A549 (cell line): Measurements from ENCODE around the gene HPGDS. TPM values are rescaled to one million over a fixed set of nuclear protein-coding genes. Genes with fewer than 3 reads are reported as not detected.

Experiments used
- ATAC-seq, 2 experiments: fragments of 200-7000 bp in 1 of 2; fragments of >200 bp in 1 of 2; cut with Nextera tagmentation in 1 of 2; cut with Tn5 transposase in 1 of 2; 3 replicates each; pipeline versions ENCODE4 v1.8.0 to v1.9.1; 2018 to 2020; ENCODE audit warnings: mild to moderate bottlenecking in 1 of 2, moderate library complexity in 1 of 2
- CTCF ChIA-PET: fragments of 300-600 bp; sonication (Branson Sonifier 250); formaldehyde crosslinking; extraction: SDS; loops from one replicate; lab custom pipeline; 2021; ENCODE audit warnings: antibody characterized with exemption, inconsistent platforms; lab: Yijun Ruan, JAX
- POLR2A ChIA-PET: fragments of 350-600 bp; formaldehyde crosslinking; extraction: SDS; loops from one replicate; lab custom pipeline; 2021; ENCODE audit warnings: antibody characterized with exemption, inconsistent platforms; lab: Yijun Ruan, JAX
- DNase-seq, 2 experiments: peaks; one replicate each; pipeline versions ENCODE4 v3.0.0 to v3.0.0-alpha.2; 2011 to 2016; ENCODE audit warnings: low read depth in 1 of 2, low spot score in 1 of 2
- FAIRE-seq: peaks from 2 replicates; lab custom pipeline; 2011; peaks lifted over from hg19 to GRCh38; lab: Jason Lieb, UNC
- H3K27ac ChIP-seq, 2 experiments: fragments of >200 bp; sonication (Bioruptor Twin); formaldehyde crosslinking; 3 replicates each; pipeline ENCODE4 v1.5.1; 2016 to 2017
- H3K4me1 ChIP-seq: fragments of >200 bp; sonication (Bioruptor Twin); formaldehyde crosslinking; 3 replicates; pipeline ENCODE4 v1.6.1; 2016
- H3K4me2 ChIP-seq: fragments of >200 bp; sonication (Bioruptor Twin); formaldehyde crosslinking; 3 replicates; pipeline ENCODE4 v1.6.1; 2016
- H3K4me3 ChIP-seq: fragments of >200 bp; sonication (Bioruptor Twin); formaldehyde crosslinking; 3 replicates; pipeline ENCODE4 v1.5.1; 2016
- H3K9me3 ChIP-seq: fragments of >200 bp; sonication (Bioruptor Twin); formaldehyde crosslinking; 3 replicates; pipeline ENCODE4 v1.6.1; 2016
- BCL3 ChIP-seq: fragments of >200 bp; sonication (Bioruptor Twin); formaldehyde crosslinking; IDR thresholded peaks from 3 replicates; pipeline ENCODE4 v1.6.1; 2016
- BHLHE40 ChIP-seq: IDR thresholded peaks from 2 replicates; pipeline ENCODE4 v1.6.1; 2012; ENCODE audit warnings: low read depth, low read length, inconsistent platforms
- CBX8 ChIP-seq: fragments of 200-600 bp; sonication (generic); IDR thresholded peaks from 2 replicates; pipeline ENCODE4 v1.6.1; 2016
- CHD4 ChIP-seq: fragments of 200-600 bp; sonication (generic); IDR thresholded peaks from 2 replicates; pipeline ENCODE4 v1.6.1; 2016; ENCODE audit warnings: antibody characterized with exemption, mild to moderate bottlenecking, borderline replicate concordance
- EHF ChIP-seq: fragments of 250-450 bp; sonication (Bioruptor Pico); IDR thresholded peaks from 2 replicates; pipeline ENCODE4 v1.5.0; 2020; ENCODE audit warnings: mild to moderate bottlenecking
- EP300 ChIP-seq, 2 experiments: fragments of >200 bp; sonication (Bioruptor Twin); formaldehyde crosslinking; IDR thresholded peaks; 2 replicates in 1 of 2; 3 replicates in 1 of 2; pipeline ENCODE4 v1.6.1; 2016 to 2017
- FOSB ChIP-seq: fragments of 250-450 bp; sonication (Bioruptor Pico); IDR thresholded peaks from 2 replicates; pipeline ENCODE4 v1.5.0; 2020; ENCODE audit warnings: mild to moderate bottlenecking, moderate library complexity
- FOSL2 ChIP-seq, 2 experiments: fragments of 450-650 bp in 1 of 2; fragments of >200 bp in 1 of 2; sonication (Bioruptor Twin) in 1 of 2; formaldehyde crosslinking; IDR thresholded peaks; 2 replicates each; pipeline versions ENCODE4 v1.5.0 to v1.6.1; 2016 to 2020; ENCODE audit warnings: mild to moderate bottlenecking in 1 of 2, moderate library complexity in 1 of 2
- HOXA7 ChIP-seq: fragments of 250-450 bp; sonication (Bioruptor Pico); IDR thresholded peaks from 2 replicates; pipeline ENCODE4 v1.5.0; 2020; ENCODE audit warnings: mild to moderate bottlenecking, moderate library complexity
- HOXB13 ChIP-seq: fragments of 250-450 bp; sonication (Bioruptor Pico); IDR thresholded peaks from 2 replicates; pipeline ENCODE4 v1.5.0; 2020; ENCODE audit warnings: low read depth, mild to moderate bottlenecking, moderate library complexity
- HOXB5 ChIP-seq: fragments of 250-450 bp; sonication (Bioruptor Pico); IDR thresholded peaks from 2 replicates; pipeline ENCODE4 v1.5.0; 2020; ENCODE audit warnings: mild to moderate bottlenecking, moderate library complexity
- JUN ChIP-seq, 2 experiments: fragments of >200 bp; sonication (Bioruptor Twin); formaldehyde crosslinking; IDR thresholded peaks; 2 replicates in 1 of 2; 3 replicates in 1 of 2; pipeline ENCODE4 v1.6.1; 2016 to 2017
- JUNB ChIP-seq: fragments of >200 bp; sonication (Bioruptor Twin); formaldehyde crosslinking; IDR thresholded peaks from 2 replicates; pipeline ENCODE4 v1.6.1; 2016
- KDM1A ChIP-seq: fragments of 200-600 bp; sonication (generic); IDR thresholded peaks from 2 replicates; pipeline ENCODE4 v1.6.1; 2016; ENCODE audit warnings: low read depth, mild to moderate bottlenecking
- MAFK ChIP-seq: fragments of 450-650 bp; IDR thresholded peaks from 2 replicates; pipeline ENCODE4 v1.6.1; 2014; ENCODE audit not compliant: partially characterized antibody
- MAZ ChIP-seq: fragments of 150-350 bp; IDR thresholded peaks from 2 replicates; pipeline ENCODE4 v1.6.1; 2014; ENCODE audit warnings: antibody characterized with exemption, low read depth, low read length, borderline replicate concordance
- NPAS2 ChIP-seq: fragments of 250-450 bp; sonication (Bioruptor Pico); IDR thresholded peaks from 2 replicates; pipeline ENCODE4 v1.8.0; 2022; ENCODE audit warnings: mild to moderate bottlenecking, moderate library complexity, borderline replicate concordance
- NR3C1 ChIP-seq: fragments of >200 bp; sonication (Bioruptor Twin); formaldehyde crosslinking; IDR thresholded peaks from 3 replicates; pipeline ENCODE4 v1.6.1; 2017
- POLR2A ChIP-seq: IDR thresholded peaks from 2 replicates; pipeline ENCODE4 v1.6.1; 2012; ENCODE audit warnings: mild to moderate bottlenecking, low read length
- RAD21 ChIP-seq, 2 experiments: fragments of >200 bp in 1 of 2; sonication (Bioruptor Twin) in 1 of 2; formaldehyde crosslinking in 1 of 2; IDR thresholded peaks in 1 of 2; conservative IDR thresholded peaks in 1 of 2; 2 replicates in 1 of 2; 3 replicates in 1 of 2; pipeline ENCODE4 v1.6.1; 2012 to 2018; ENCODE audit warnings: inconsistent platforms in 1 of 2
- SREBF2 ChIP-seq: fragments of 450-650 bp; IDR thresholded peaks from 2 replicates; pipeline ENCODE4 v1.6.1; 2014; ENCODE audit warnings: mild to moderate bottlenecking, moderate library complexity
- TP53 ChIP-seq: fragments of 250-450 bp; sonication (Bioruptor Pico); IDR thresholded peaks from 2 replicates; pipeline ENCODE4 v1.5.0; 2021; ENCODE audit warnings: mild to moderate bottlenecking, moderate library complexity
- ZC3H11A ChIP-seq: fragments of 450-650 bp; IDR thresholded peaks from 2 replicates; pipeline ENCODE4 v1.6.1; 2014; ENCODE audit warnings: antibody characterized with exemption, mild to moderate bottlenecking
- ZNF302 ChIP-seq: fragments of 250-450 bp; sonication (Bioruptor Pico); IDR thresholded peaks from 2 replicates; pipeline ENCODE4 v1.9.0; 2021; ENCODE audit warnings: inconsistent platforms, mild to moderate bottlenecking, moderate library complexity
- WGBS: methylation state at CpG from one replicate; pipeline ENCODE4 v1.1.6; 2017; ENCODE audit errors: missing lambda C conversion rate; 5-methylcytosine and 5-hydroxymethylcytosine counted together
- polyA plus RNA-seq, 4 experiments: library from polyadenylated mRNA; depleted of rRNA in 3 of 4; stranded (reverse); fragments of >200 nt; fragmentation: RNase III in 1 of 4; extraction: RNeasy Plus Mini Kit Qiagen cat#74134 plus additional on column Dnase treatment in 1 of 4; gene quantifications; 2 replicates in 3 of 4; 3 replicates in 1 of 4; pipeline ENCODE4 v1.2.3, GENCODE V29; 2011 to 2017
- TF ChIP-seq, protein P1 (sequence below): fragments of 200-600 bp; sonication (generic); IDR thresholded peaks from 2 replicates; pipeline ENCODE4 v1.6.1; 2016; ENCODE audit warnings: antibody characterized with exemption, mild to moderate bottlenecking, moderate library complexity
- TF ChIP-seq, protein P2 (sequence below): fragments of 150-350 bp; IDR thresholded peaks from 2 replicates; pipeline ENCODE4 v1.6.1; 2014; ENCODE audit warnings: low read depth, mild to moderate bottlenecking, low read length
- TF ChIP-seq, protein P3 (sequence below): fragments of >200 bp; sonication (Bioruptor Twin); formaldehyde crosslinking; IDR thresholded peaks from 3 replicates; pipeline ENCODE4 v1.5.1; 2016

HPGDS gene
- polyA plus RNA-seq, 2 of the 4 experiments (the other 2 are of a cell fraction): not detected

DNA sequence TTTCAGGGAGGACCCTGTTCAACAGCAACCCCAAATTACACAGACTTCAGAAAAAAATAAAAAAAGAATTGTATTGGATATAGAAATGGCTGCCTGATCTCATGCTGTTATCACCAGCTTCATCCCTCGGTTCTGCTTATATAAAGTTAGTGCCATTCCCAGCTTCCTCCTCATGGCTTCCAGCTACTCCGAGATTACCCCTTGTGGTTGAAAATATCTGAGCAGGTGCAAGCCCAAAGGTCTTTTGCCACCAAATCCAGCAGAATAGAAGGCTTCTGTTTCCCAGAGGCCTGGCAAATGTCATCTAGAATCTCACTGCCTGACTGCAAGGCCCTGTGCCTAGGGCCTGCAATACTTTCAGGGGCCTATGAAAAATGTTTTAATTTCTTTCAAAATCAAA lies 13.8 kb upstream of the HPGDS start:
- no peaks in the 10 kb centered on the region for H3K9me3 ChIP-seq

GRCh38 chr4:94354474-94354896 lies 11.8 kb upstream of the HPGDS start:
- ChIA-PET POLR2A (no interaction called here), CTCF (interaction anchor here (0.9 to 1.4 kb wide), 2 partner anchors 9 to 52 kb away, joined by 4 to 6 read pairs; no protein-coding TSS in a partner anchor)
- no peak for FAIRE-seq
- TF ChIP-seq EHF (CRISPR knock-in tag) (no peak), HOXB5 (CRISPR knock-in tag) (no peak), SREBF2 (no peak), TP53 (no peak), FOSB (no peak), EP300 (IDR thresholded peaks at IDR 0.05) (no peak), ZNF302 (CRISPR knock-in tag) (no peak), FOSL2 (IDR thresholded peaks at IDR 0.05) (no peak), FOSL2 (CRISPR knock-in tag; IDR thresholded peaks at IDR 0.05) (no peak), HOXB13 (CRISPR knock-in tag) (no peak), KDM1A (no peak), RAD21 (conservative IDR thresholded peaks at IDR 0.05 in 1 of 2, IDR thresholded peaks at IDR 0.05 in 1 of 2) (no peak), POLR2A (no peak), JUNB (no peak), NPAS2 (CRISPR knock-in tag) (no peak), BHLHE40 (no peak), CHD4 (no peak)
- TF ChIP-seq, protein P1, sequence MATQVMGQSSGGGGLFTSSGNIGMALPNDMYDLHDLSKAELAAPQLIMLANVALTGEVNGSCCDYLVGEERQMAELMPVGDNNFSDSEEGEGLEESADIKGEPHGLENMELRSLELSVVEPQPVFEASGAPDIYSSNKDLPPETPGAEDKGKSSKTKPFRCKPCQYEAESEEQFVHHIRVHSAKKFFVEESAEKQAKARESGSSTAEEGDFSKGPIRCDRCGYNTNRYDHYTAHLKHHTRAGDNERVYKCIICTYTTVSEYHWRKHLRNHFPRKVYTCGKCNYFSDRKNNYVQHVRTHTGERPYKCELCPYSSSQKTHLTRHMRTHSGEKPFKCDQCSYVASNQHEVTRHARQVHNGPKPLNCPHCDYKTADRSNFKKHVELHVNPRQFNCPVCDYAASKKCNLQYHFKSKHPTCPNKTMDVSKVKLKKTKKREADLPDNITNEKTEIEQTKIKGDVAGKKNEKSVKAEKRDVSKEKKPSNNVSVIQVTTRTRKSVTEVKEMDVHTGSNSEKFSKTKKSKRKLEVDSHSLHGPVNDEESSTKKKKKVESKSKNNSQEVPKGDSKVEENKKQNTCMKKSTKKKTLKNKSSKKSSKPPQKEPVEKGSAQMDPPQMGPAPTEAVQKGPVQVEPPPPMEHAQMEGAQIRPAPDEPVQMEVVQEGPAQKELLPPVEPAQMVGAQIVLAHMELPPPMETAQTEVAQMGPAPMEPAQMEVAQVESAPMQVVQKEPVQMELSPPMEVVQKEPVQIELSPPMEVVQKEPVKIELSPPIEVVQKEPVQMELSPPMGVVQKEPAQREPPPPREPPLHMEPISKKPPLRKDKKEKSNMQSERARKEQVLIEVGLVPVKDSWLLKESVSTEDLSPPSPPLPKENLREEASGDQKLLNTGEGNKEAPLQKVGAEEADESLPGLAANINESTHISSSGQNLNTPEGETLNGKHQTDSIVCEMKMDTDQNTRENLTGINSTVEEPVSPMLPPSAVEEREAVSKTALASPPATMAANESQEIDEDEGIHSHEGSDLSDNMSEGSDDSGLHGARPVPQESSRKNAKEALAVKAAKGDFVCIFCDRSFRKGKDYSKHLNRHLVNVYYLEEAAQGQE: no peak
- Histone ChIP-seq H3K4me1 (no peaks in the 10 kb centered on the region), H3K4me2 (no peak overlapping the region), H3K9me3 (no peaks in the 10 kb centered on the region), H3K27ac (no peak overlapping the region), H3K4me3 (no peak overlapping the region)
- no peak for ATAC-seq
- DNase-seq: no peak
- 83% methylated on average over 6 of the region's 6 CpGs for WGBS

More for the DNA sequence above, 13.8 kb upstream of the HPGDS start:
- ChIA-PET POLR2A (no interaction called here), CTCF (no interaction called here)
- no peak for ATAC-seq
- Histone ChIP-seq H3K4me2 (no peak overlapping the region), H3K4me1 (no peaks in the 10 kb centered on the region), H3K4me3 (no peak overlapping the region), H3K27ac (no peak overlapping the region)
- TF ChIP-seq, protein P2, sequence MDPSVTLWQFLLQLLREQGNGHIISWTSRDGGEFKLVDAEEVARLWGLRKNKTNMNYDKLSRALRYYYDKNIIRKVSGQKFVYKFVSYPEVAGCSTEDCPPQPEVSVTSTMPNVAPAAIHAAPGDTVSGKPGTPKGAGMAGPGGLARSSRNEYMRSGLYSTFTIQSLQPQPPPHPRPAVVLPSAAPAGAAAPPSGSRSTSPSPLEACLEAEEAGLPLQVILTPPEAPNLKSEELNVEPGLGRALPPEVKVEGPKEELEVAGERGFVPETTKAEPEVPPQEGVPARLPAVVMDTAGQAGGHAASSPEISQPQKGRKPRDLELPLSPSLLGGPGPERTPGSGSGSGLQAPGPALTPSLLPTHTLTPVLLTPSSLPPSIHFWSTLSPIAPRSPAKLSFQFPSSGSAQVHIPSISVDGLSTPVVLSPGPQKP: no peak
- TF ChIP-seq EP300 (IDR thresholded peaks at IDR 0.05) (no peak), CHD4 (no peak), HOXA7 (CRISPR knock-in tag) (no peak), HOXB13 (CRISPR knock-in tag) (no peak), BCL3 (no peak), CBX8 (no peak), FOSB (no peak), MAZ (no peak), MAFK (no peak), NR3C1 (no peak), JUN (IDR thresholded peaks at IDR 0.05) (no peak), ZC3H11A (no peak)
- TF ChIP-seq, protein P3, sequence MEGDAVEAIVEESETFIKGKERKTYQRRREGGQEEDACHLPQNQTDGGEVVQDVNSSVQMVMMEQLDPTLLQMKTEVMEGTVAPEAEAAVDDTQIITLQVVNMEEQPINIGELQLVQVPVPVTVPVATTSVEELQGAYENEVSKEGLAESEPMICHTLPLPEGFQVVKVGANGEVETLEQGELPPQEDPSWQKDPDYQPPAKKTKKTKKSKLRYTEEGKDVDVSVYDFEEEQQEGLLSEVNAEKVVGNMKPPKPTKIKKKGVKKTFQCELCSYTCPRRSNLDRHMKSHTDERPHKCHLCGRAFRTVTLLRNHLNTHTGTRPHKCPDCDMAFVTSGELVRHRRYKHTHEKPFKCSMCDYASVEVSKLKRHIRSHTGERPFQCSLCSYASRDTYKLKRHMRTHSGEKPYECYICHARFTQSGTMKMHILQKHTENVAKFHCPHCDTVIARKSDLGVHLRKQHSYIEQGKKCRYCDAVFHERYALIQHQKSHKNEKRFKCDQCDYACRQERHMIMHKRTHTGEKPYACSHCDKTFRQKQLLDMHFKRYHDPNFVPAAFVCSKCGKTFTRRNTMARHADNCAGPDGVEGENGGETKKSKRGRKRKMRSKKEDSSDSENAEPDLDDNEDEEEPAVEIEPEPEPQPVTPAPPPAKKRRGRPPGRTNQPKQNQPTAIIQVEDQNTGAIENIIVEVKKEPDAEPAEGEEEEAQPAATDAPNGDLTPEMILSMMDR: no peak
- FAIRE-seq: no peak
- WGBS: 44% methylated on average over 2 of the region's 2 CpGs
- DNase-seq: no peak
